Measurements from ENCODE around the gene ODF4.
A peak's percentile ranks its signal among the peaks of the same experiment; 100 is the strongest.
"Not testable (repeated sequence)": the region's sequence is repeated elsewhere in the genome, so short reads cannot be mapped to it uniquely, and the experiment has no call there.

ODF4 gene

GRCh38 chr17:8326511-8327302 lies 12.9 kb upstream of the ODF4 start:
- peak in 2 of 5 experiments; percentile 9 to 22 for DNase-seq

- no peak for DNase-seq
Measured at GRCh38 chr17:8327303-8327649, 12.4 kb upstream of the ODF4 start.

- DNase-seq = no peak
Measured at GRCh38 chr17:8332128-8332527, 7.5 kb upstream of the ODF4 start.

- no peak for DNase-seq
Measured at GRCh38 chr17:8332688-8333087, 7.0 kb upstream of the ODF4 start.

- DNase-seq = no peak
Measured at GRCh38 chr17:8333281-8333680, 6.4 kb upstream of the ODF4 start.

GRCh38 chr17:8337802-8338752 lies 1.6 kb upstream of the ODF4 start:
- DNase-seq = peak in 1 of 5 experiments; percentile 4

GRCh38 chr17:8338753-8339140 lies 893 bp upstream of the ODF4 start:
- no peak for DNase-seq

- DNase-seq = no peak
Measured at GRCh38 chr17:8341456-8341855, 1.8 kb downstream of the ODF4 start.

- peak in 1 of 5 experiments; percentile 11 for DNase-seq
Measured at GRCh38 chr17:8345052-8345690, 5.5 kb downstream of the ODF4 start.

GRCh38 chr17:8345951-8346665 lies 6.5 kb downstream of the ODF4 start:
- no peak for DNase-seq

- DNase-seq = not testable (repeated sequence)
Measured at GRCh38 chr17:8347001-8347400, 7.4 kb downstream of the ODF4 start.

GRCh38 chr17:8350339-8350738 lies 10.7 kb downstream of the ODF4 start:
- no peak for DNase-seq

- DNase-seq = no peak
Measured at GRCh38 chr17:8353736-8354135, 14.1 kb downstream of the ODF4 start.

GRCh38 chr17:8354236-8354635 lies 14.6 kb downstream of the ODF4 start:
- DNase-seq = no peak

- DNase-seq = no peak
Measured at GRCh38 chr17:8357910-8358309, 18.3 kb downstream of the ODF4 start.

- DNase-seq = no peak
Measured at GRCh38 chr17:8359769-8360168, 20.1 kb downstream of the ODF4 start.

GRCh38 chr17:8360260-8360659 lies 20.6 kb downstream of the ODF4 start:
- no peak for DNase-seq

GRCh38 chr17:8360751-8361150 lies 21.1 kb downstream of the ODF4 start:
- no peak for DNase-seq

- no peak for DNase-seq
Measured at GRCh38 chr17:8362651-8363332, 23.2 kb downstream of the ODF4 start.

GRCh38 chr17:8365143-8365542 lies 25.5 kb downstream of the ODF4 start:
- DNase-seq = no peak

- no peak for DNase-seq
Measured at GRCh38 chr17:8366231-8366630, 26.6 kb downstream of the ODF4 start.

GRCh38 chr17:8368193-8368592 lies 28.6 kb downstream of the ODF4 start:
- no peak for DNase-seq
